ENCODE measurements around the gene S100A7A. TPM values are rescaled to one million over a fixed set of nuclear protein-coding genes. Genes with fewer than 3 reads are reported as not detected.

Gene S100A7A
- total and polyA plus RNA-seq, 2 of the 8 experiments (the other 6 are each of a cell fraction or from before 2014, with no cell fraction given) = not detected

GRCh38 chr1:153431002-153431401, 14.7 kb downstream of the S100A7A start (continued):
- no peak for TF ChIP-seq EP300 (IDR thresholded peaks at IDR 0.05; ENCODE audit: borderline replicate concordance in 1 of 2, low read depth in 2 of 2, low read length in 2 of 2)
- no peak for TF ChIP-seq KDM4A (IDR thresholded peaks at IDR 0.05; ENCODE audit: low read depth, low read length, severe bottlenecking)
